Astrocyte (in vitro differentiated cells and primary cell): ENCODE measurements around the gene COPS3. TPM values are rescaled to one million over a fixed set of nuclear protein-coding genes. Genes with fewer than 3 reads are reported as not detected.

Experiments
- DNase-seq: peaks from one replicate; pipeline ENCODE4 v3.0.0-alpha.2; 2010; ENCODE audit warnings: low read depth
- FAIRE-seq: peaks from 2 replicates; lab custom pipeline; 2011; peaks lifted over from hg19 to GRCh38; lab: Jason Lieb, UNC
- H2AFZ ChIP-seq: 2 replicates; pipeline ENCODE4 v1.6.0; 2012; ENCODE audit warnings: low read depth, low read length, inconsistent platforms
- H3K27ac ChIP-seq: 2 replicates; pipeline ENCODE4 v1.5.1; 2011; ENCODE audit warnings: low read depth, low read length, inconsistent platforms
- H3K27me3 ChIP-seq: 2 replicates; pipeline ENCODE4 v1.6.0; 2011; ENCODE audit warnings: low read length, inconsistent platforms; ENCODE audit not compliant: insufficient read depth
- H3K36me3 ChIP-seq: 2 replicates; pipeline ENCODE4 v1.5.1; 2011; ENCODE audit warnings: low read length, inconsistent platforms; ENCODE audit not compliant: insufficient read depth
- H3K4me1 ChIP-seq: 2 replicates; pipeline ENCODE4 v1.5.1; 2011; ENCODE audit warnings: low read length, inconsistent platforms; ENCODE audit not compliant: insufficient read depth
- H3K4me2 ChIP-seq: 2 replicates; pipeline ENCODE4 v1.6.0; 2012; ENCODE audit warnings: low read length, inconsistent platforms
- H3K4me3 ChIP-seq: 2 replicates; pipeline ENCODE4 v1.5.1; 2011; ENCODE audit warnings: low read depth, mild to moderate bottlenecking, low read length, inconsistent platforms; ENCODE audit not compliant: insufficient read depth
- H3K79me2 ChIP-seq: 2 replicates; pipeline ENCODE4 v1.6.0; 2012; ENCODE audit warnings: mild to moderate bottlenecking, low read length, inconsistent platforms; ENCODE audit not compliant: insufficient read depth
- H3K9ac ChIP-seq: 2 replicates; pipeline ENCODE4 v1.6.0; 2012; ENCODE audit warnings: mild to moderate bottlenecking, low read length, inconsistent platforms
- H3K9me3 ChIP-seq: 2 replicates; pipeline ENCODE4 v1.5.1; 2012; ENCODE audit warnings: low read depth, mild to moderate bottlenecking, low read length, inconsistent platforms; ENCODE audit not compliant: insufficient read depth
- H4K20me1 ChIP-seq: 2 replicates; pipeline ENCODE4 v1.6.0; 2012; ENCODE audit warnings: low read length, inconsistent platforms; ENCODE audit not compliant: insufficient read depth
- H3K27ac Mint-ChIP-seq: one replicate; pipeline ENCODE4 v1.8.0; 2021; ENCODE audit warnings: mild to moderate bottlenecking, mixed read lengths; ENCODE audit not compliant: unreplicated experiment
- H3K27me3 Mint-ChIP-seq: one replicate; pipeline ENCODE4 v1.8.0; 2021; ENCODE audit warnings: low read depth, mixed read lengths; ENCODE audit not compliant: unreplicated experiment
- H3K36me3 Mint-ChIP-seq: one replicate; pipeline ENCODE4 v1.8.0; 2021; ENCODE audit warnings: low read depth, mixed read lengths; ENCODE audit not compliant: unreplicated experiment
- H3K4me1 Mint-ChIP-seq: one replicate; pipeline ENCODE4 v1.8.0; 2021; ENCODE audit warnings: low read depth, mixed read lengths; ENCODE audit not compliant: unreplicated experiment
- H3K4me3 Mint-ChIP-seq: one replicate; pipeline ENCODE4 v1.8.0; 2021; ENCODE audit warnings: mild to moderate bottlenecking, moderate library complexity, mixed read lengths; ENCODE audit not compliant: unreplicated experiment
- H3K9me3 Mint-ChIP-seq: one replicate; pipeline ENCODE4 v1.8.0; 2021; ENCODE audit warnings: mild to moderate bottlenecking, mixed read lengths; ENCODE audit not compliant: unreplicated experiment
- CTCF ChIP-seq: IDR thresholded peaks from 2 replicates; pipeline ENCODE4 v1.5.1; 2011; ENCODE audit warnings: low read depth, mild to moderate bottlenecking, inconsistent platforms, low read length, moderate library complexity; ENCODE audit not compliant: insufficient read depth
- EZH2 ChIP-seq: IDR thresholded peaks from 2 replicates; pipeline ENCODE4 v1.6.1; 2012; ENCODE audit warnings: mild to moderate bottlenecking, low read length, inconsistent platforms; ENCODE audit not compliant: insufficient read depth
- total RNA-seq: library from RNA; stranded (reverse); gene quantifications from 2 replicates; pipeline ENCODE4 v1.2.1, GENCODE V29; 2021

Gene COPS3
- total RNA-seq, 1 donor from 2014 or later: 76.8 TPM

DNA sequence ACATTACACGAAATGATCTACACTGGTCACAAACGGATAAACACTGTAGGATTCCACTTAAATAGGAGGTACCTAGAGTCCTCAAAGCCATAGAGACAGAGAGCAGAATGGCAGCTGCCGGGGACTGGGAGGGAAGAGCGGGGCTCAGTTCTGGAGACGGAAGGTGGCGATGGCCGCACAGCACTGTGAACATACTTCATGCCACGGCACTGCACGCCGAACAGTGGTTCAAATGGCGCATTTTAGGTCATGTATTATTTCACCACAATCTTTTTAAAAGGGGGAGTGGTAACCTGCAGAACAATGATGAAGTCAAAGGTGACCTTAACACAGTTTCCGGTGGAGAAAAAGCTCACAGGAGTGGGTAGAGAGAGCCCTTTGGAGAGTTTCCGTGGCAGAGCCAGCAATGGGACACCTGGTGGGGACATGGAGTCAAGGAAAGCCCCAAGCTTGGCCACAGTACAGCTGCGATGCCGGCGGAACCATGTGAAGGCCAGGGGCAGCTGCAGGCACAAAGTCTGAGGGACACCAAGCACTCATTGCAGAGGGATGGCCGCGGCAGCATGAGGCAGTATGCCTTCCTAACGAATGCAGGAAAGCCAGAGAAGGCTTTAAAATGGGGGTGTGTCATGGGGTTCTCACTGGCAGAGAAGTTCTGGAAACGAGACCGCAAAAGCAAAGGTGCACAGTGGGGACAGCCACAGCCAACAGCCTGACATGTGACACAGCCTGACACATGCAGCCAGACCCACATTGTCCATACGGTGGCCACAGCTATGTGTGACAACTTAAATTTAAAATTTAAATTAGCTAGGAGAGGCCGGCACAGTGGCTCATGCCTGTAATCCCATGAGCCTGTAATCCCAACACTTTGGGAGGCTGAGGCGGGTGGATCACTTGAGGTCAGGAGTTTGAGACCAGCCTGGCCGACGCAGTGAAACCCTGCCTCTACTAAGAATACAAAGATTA, 51.3 kb downstream of the COPS3 start:
- FAIRE-seq: no peak

GRCh38 chr17:17228521-17229279, 52.3 kb downstream of the COPS3 start:
- H3K27me3 Mint-ChIP-seq: no peaks in the 10 kb centered on the region
- H3K4me1 Mint-ChIP-seq: no peaks in the 10 kb centered on the region
- Histone ChIP-seq H3K36me3 (peaks cover 40% of the 10 kb centered on the region), H3K4me3 (no peak overlapping the region), H3K9ac (no peak overlapping the region), H4K20me1 (peaks cover 48% of the 10 kb centered on the region), H3K79me2 (peaks cover 21% of the 10 kb centered on the region), H3K27me3 (no peaks in the 10 kb centered on the region), H3K4me1 (no peaks in the 10 kb centered on the region), H3K9me3 (no peaks in the 10 kb centered on the region), H3K27ac (no peak overlapping the region), H2AFZ (no peak overlapping the region), H3K4me2 (no peak overlapping the region)
- no peaks in the 10 kb centered on the region for H3K9me3 Mint-ChIP-seq
- H3K27ac Mint-ChIP-seq: no peak overlapping the region
- H3K36me3 Mint-ChIP-seq: peaks cover 18% of the 10 kb centered on the region
- no peak for DNase-seq
- no peak for TF ChIP-seq EZH2
- TF ChIP-seq CTCF: no peak
- no peak overlapping the region for H3K4me3 Mint-ChIP-seq
- FAIRE-seq: no peak

More for the DNA sequence above, 51.3 kb downstream of the COPS3 start:
- Histone ChIP-seq H3K27me3 (no peaks in the 10 kb centered on the region), H3K9me3 (no peaks in the 10 kb centered on the region), H3K4me1 (no peaks in the 10 kb centered on the region), H3K79me2 (peaks cover 30% of the 10 kb centered on the region), H4K20me1 (peaks cover 56% of the 10 kb centered on the region), H3K9ac (no peak overlapping the region), H3K27ac (no peak overlapping the region), H3K4me3 (no peak overlapping the region), H3K36me3 (peaks cover 33% of the 10 kb centered on the region), H2AFZ (no peak overlapping the region), H3K4me2 (no peak overlapping the region)
- H3K4me1 Mint-ChIP-seq: no peaks in the 10 kb centered on the region
- no peak overlapping the region for H3K4me3 Mint-ChIP-seq
- TF ChIP-seq CTCF (no peak), EZH2 (no peak)
- no peaks in the 10 kb centered on the region for H3K9me3 Mint-ChIP-seq
- no peak for DNase-seq
- H3K36me3 Mint-ChIP-seq: peaks cover 14% of the 10 kb centered on the region
- H3K27me3 Mint-ChIP-seq: no peaks in the 10 kb centered on the region
- H3K27ac Mint-ChIP-seq: no peak overlapping the region
